DMS79 treated with DMSO at 0.1 percent for 48 hours (cell line): ENCODE data around the gene CHST13.

Experiments
- DNase-seq: peaks from one replicate; lab custom pipeline; 2025; lab: John Stamatoyannopoulos, UW

CHST13 gene

GRCh38 chr3:126488185-126488584, 35.8 kb upstream of the CHST13 start:
- DNase-seq = no peak

- no peak for DNase-seq
Measured at GRCh38 chr3:126488886-126489569, 34.9 kb upstream of the CHST13 start.

- no peak for DNase-seq
Measured at GRCh38 chr3:126490619-126491018, 33.3 kb upstream of the CHST13 start.

- DNase-seq = no peak
Measured at GRCh38 chr3:126491221-126492013, 32.5 kb upstream of the CHST13 start.

- DNase-seq = no peak
Measured at GRCh38 chr3:126493051-126493450, 30.9 kb upstream of the CHST13 start.

- DNase-seq = no peak
Measured at GRCh38 chr3:126493739-126494138, 30.2 kb upstream of the CHST13 start.

- no peak for DNase-seq
Measured at GRCh38 chr3:126494204-126494969, 29.6 kb upstream of the CHST13 start.

GRCh38 chr3:126494970-126495230, 29.1 kb upstream of the CHST13 start:
- no peak for DNase-seq

GRCh38 chr3:126495786-126496185, 28.2 kb upstream of the CHST13 start:
- no peak for DNase-seq

GRCh38 chr3:126496894-126497850, 26.8 kb upstream of the CHST13 start:
- DNase-seq = no peak

- no peak for DNase-seq
Measured at GRCh38 chr3:126497956-126498355, 26.0 kb upstream of the CHST13 start.

- no peak for DNase-seq
Measured at GRCh38 chr3:126498461-126498860, 25.5 kb upstream of the CHST13 start.

- no peak for DNase-seq
Measured at GRCh38 chr3:126498929-126499328, 25.0 kb upstream of the CHST13 start.

- no peak for DNase-seq
Measured at GRCh38 chr3:126499401-126499800, 24.6 kb upstream of the CHST13 start.

GRCh38 chr3:126500016-126500415, 23.9 kb upstream of the CHST13 start:
- no peak for DNase-seq

- no peak for DNase-seq
Measured at GRCh38 chr3:126501054-126501453, 22.9 kb upstream of the CHST13 start.

- no peak for DNase-seq
Measured at GRCh38 chr3:126501736-126502135, 22.2 kb upstream of the CHST13 start.

- no peak for DNase-seq
Measured at GRCh38 chr3:126502656-126503055, 21.3 kb upstream of the CHST13 start.

- no peak for DNase-seq
Measured at GRCh38 chr3:126503701-126504100, 20.3 kb upstream of the CHST13 start.

GRCh38 chr3:126507886-126508285, 16.1 kb upstream of the CHST13 start:
- no peak for DNase-seq

GRCh38 chr3:126508564-126508964, 15.4 kb upstream of the CHST13 start:
- DNase-seq = no peak
